ENCODE data around the gene TAS2R41.

TAS2R41 gene

GRCh38 chr7:143447466-143447865, 30.2 kb upstream of the TAS2R41 start:
- H3K9me2 ChIP-seq (replicated peaks; ENCODE audit: insufficient read depth, low read length) = no peaks in the 10 kb centered on the region
- H3F3A ChIP-seq (ENCODE audit: insufficient read depth) = no peaks in the 10 kb centered on the region
- H3K79me2 ChIP-seq (ENCODE audit: insufficient read depth, low read length) = no peaks in the 10 kb centered on the region
- H4K20me1 ChIP-seq (ENCODE audit: low read depth, low read length) = no peaks in the 10 kb centered on the region
- TF ChIP-seq EZH2phosphoT487 (conservative IDR thresholded peaks at IDR 0.05; ENCODE audit: low read length) = no peak
- no peak for TF ChIP-seq CTCF (IDR thresholded peaks at IDR 0.05; ENCODE audit: insufficient read depth, low read length, poor library complexity, severe bottlenecking)
- H3K27ac ChIP-seq (ENCODE audit: low read depth, low read length) = no peak overlapping the region
- H3K9me3 ChIP-seq (ENCODE audit: insufficient read depth, low read length) = no peaks in the 10 kb centered on the region
- no peak overlapping the region for H3K4me3 ChIP-seq (ENCODE audit: insufficient read depth, low read length, poor library complexity, severe bottlenecking)
- no peak overlapping the region for H3K4me2 ChIP-seq (ENCODE audit: low read depth, low read length, poor library complexity, severe bottlenecking)
- no peaks in the 10 kb centered on the region for H3K36me3 ChIP-seq (ENCODE audit: low read length)
- H3K9ac ChIP-seq (ENCODE audit: low read length) = no peak overlapping the region
- no peak overlapping the region for H2AFZ ChIP-seq (ENCODE audit: low read depth, low read length, severe bottlenecking)
- peaks cover 6% of the 10 kb centered on the region; the same call in 1 of the 2 replicates for H3K27me3 ChIP-seq (ENCODE audit: low read length)

GRCh38 chr7:143448429-143448828, 29.2 kb upstream of the TAS2R41 start:
- no peaks in the 10 kb centered on the region for H4K20me1 ChIP-seq (ENCODE audit: low read depth, low read length)
- no peaks in the 10 kb centered on the region for H3K79me2 ChIP-seq (ENCODE audit: insufficient read depth, low read length)
- TF ChIP-seq CTCF (IDR thresholded peaks at IDR 0.05; ENCODE audit: insufficient read depth, low read length, poor library complexity, severe bottlenecking) = no peak
- TF ChIP-seq EZH2phosphoT487 (conservative IDR thresholded peaks at IDR 0.05; ENCODE audit: low read length) = no peak
- no peaks in the 10 kb centered on the region for H3F3A ChIP-seq (ENCODE audit: insufficient read depth)
- no peak overlapping the region for H2AFZ ChIP-seq (ENCODE audit: low read depth, low read length, severe bottlenecking)
- H3K27ac ChIP-seq (ENCODE audit: low read depth, low read length) = no peak overlapping the region
- no peaks in the 10 kb centered on the region for H3K9me2 ChIP-seq (replicated peaks; ENCODE audit: insufficient read depth, low read length)
- H3K27me3 ChIP-seq (ENCODE audit: low read length) = peaks cover 6% of the 10 kb centered on the region; the same call in 1 of the 2 replicates
- no peak overlapping the region for H3K4me2 ChIP-seq (ENCODE audit: low read depth, low read length, poor library complexity, severe bottlenecking)
- H3K36me3 ChIP-seq (ENCODE audit: low read length) = no peaks in the 10 kb centered on the region
- H3K9me3 ChIP-seq (ENCODE audit: insufficient read depth, low read length) = no peaks in the 10 kb centered on the region
- no peak overlapping the region for H3K9ac ChIP-seq (ENCODE audit: low read length)
- H3K4me3 ChIP-seq (ENCODE audit: insufficient read depth, low read length, poor library complexity, severe bottlenecking) = no peak overlapping the region

- Histone ChIP-seq H3K4me3 (ENCODE audit: insufficient read depth, low read length, poor library complexity, severe bottlenecking) (no peak overlapping the region), H2AFZ (ENCODE audit: low read depth, low read length, severe bottlenecking) (no peak overlapping the region), H4K20me1 (ENCODE audit: low read depth, low read length) (no peaks in the 10 kb centered on the region), H3K27ac (ENCODE audit: low read depth, low read length) (no peak overlapping the region), H3K79me2 (ENCODE audit: insufficient read depth, low read length) (no peaks in the 10 kb centered on the region), H3K9me3 (ENCODE audit: insufficient read depth, low read length) (no peaks in the 10 kb centered on the region), H3F3A (ENCODE audit: insufficient read depth) (no peaks in the 10 kb centered on the region), H3K27me3 (ENCODE audit: low read length) (peaks cover 6% of the 10 kb centered on the region; the same call in 1 of the 2 replicates), H3K9ac (ENCODE audit: low read length) (no peak overlapping the region), H3K4me2 (ENCODE audit: low read depth, low read length, poor library complexity, severe bottlenecking) (no peak overlapping the region), H3K9me2 (replicated peaks; ENCODE audit: insufficient read depth, low read length) (no peaks in the 10 kb centered on the region), H3K36me3 (ENCODE audit: low read length) (no peaks in the 10 kb centered on the region)
- TF ChIP-seq CTCF (IDR thresholded peaks at IDR 0.05; ENCODE audit: insufficient read depth, low read length, poor library complexity, severe bottlenecking) (no peak), EZH2phosphoT487 (conservative IDR thresholded peaks at IDR 0.05; ENCODE audit: low read length) (no peak)
These were observed 27.9 kb upstream of the TAS2R41 start for GRCh38 chr7:143449793-143450192.
